Measurements from ENCODE around the gene GSDMA. TPM values are rescaled to one million over a fixed set of nuclear protein-coding genes. Genes with fewer than 3 reads are reported as not detected.
A peak's percentile ranks its signal among the peaks of the same experiment; 100 is the strongest.

GSDMA gene
- total RNA-seq, 2 donors from 2014 or later = 1.2 TPM; not detected in 1

- H3K4me3 ChIP-seq = no peak overlapping the region
- intact Hi-C loops (cut with DNase I) = no loop called here
- H3K27me3 ChIP-seq (replicated peaks; ENCODE audit: insufficient read depth) = no peaks in the 10 kb centered on the region
- DNase-seq (ENCODE audit: low spot score) = no peak
- TF ChIP-seq CTCF (IDR thresholded peaks at IDR 0.05) (no peak), POLR2AphosphoS5 (IDR thresholded peaks at IDR 0.05) (no peak), POLR2A (IDR thresholded peaks at IDR 0.05) (no peak)
- no peak overlapping the region for H3K27ac ChIP-seq
- no peaks in the 10 kb centered on the region for H3K36me3 ChIP-seq
- H3K4me1 ChIP-seq (replicated peaks) = no peaks in the 10 kb centered on the region
- 58% methylated on average over 4 of the region's 4 CpGs for WGBS
- H3K9me3 ChIP-seq = no peaks in the 10 kb centered on the region
These were observed 7.9 kb upstream of the GSDMA start for GRCh38 chr17:39954876-39955275.

DNA sequence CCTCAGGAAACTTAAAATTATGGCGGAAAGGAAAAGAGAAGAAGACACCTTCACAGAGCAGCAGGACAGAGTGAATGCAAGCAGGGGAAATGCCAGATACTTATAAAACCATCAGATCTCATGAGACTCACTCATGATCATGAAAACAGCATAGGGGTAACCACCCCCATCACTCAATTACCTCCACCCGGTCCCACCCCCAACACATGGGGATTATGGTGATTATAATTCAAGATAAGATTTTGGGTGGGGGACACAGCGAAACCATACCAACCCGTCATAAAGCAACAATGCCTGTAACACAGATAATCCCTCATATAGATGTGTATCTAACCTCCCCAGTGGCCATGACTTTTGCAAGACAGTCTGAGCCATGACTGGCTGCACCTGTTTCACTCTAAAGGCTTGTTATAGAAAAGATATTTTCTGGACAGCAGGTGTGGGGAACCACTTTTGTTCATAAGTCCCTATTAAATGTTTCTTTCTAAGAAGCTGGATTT lies 7.0 kb upstream of the GSDMA start:
- Histone ChIP-seq H3K27me3 (replicated peaks; ENCODE audit: insufficient read depth) (no peaks in the 10 kb centered on the region), H3K27ac (no peak overlapping the region), H3K4me1 (replicated peaks) (no peaks in the 10 kb centered on the region), H3K36me3 (no peaks in the 10 kb centered on the region), H3K4me3 (no peak overlapping the region), H3K9me3 (no peaks in the 10 kb centered on the region)
- 57% methylated on average over 4 of the region's 4 CpGs for WGBS
- intact Hi-C loops (cut with DNase I) = no loop called here
- TF ChIP-seq CTCF (IDR thresholded peaks at IDR 0.05) (no peak), POLR2AphosphoS5 (IDR thresholded peaks at IDR 0.05) (no peak), POLR2A (IDR thresholded peaks at IDR 0.05) (no peak)
- no peak for DNase-seq (ENCODE audit: low spot score)

- no peaks in the 10 kb centered on the region for H3K27me3 ChIP-seq (replicated peaks; ENCODE audit: insufficient read depth)
- peak overlapping the region; percentile 6 to 75 for H3K27ac ChIP-seq
- H3K9me3 ChIP-seq = no peaks in the 10 kb centered on the region
- intact Hi-C loops (cut with DNase I) = no loop called here
- 35% methylated on average over 8 of the region's 8 CpGs for WGBS
- H3K4me1 ChIP-seq (replicated peaks) = no peaks in the 10 kb centered on the region
- DNase-seq (ENCODE audit: low spot score) = no peak
- no peaks in the 10 kb centered on the region for H3K36me3 ChIP-seq
- no peak for TF ChIP-seq POLR2A (IDR thresholded peaks at IDR 0.05)
- peak; percentile 73 for TF ChIP-seq POLR2AphosphoS5 (IDR thresholded peaks at IDR 0.05)
- no peak overlapping the region for H3K4me3 ChIP-seq
These were observed 2.2 kb upstream of the GSDMA start for GRCh38 chr17:39960524-39961041.

- no peak for TF ChIP-seq CTCF (IDR thresholded peaks at IDR 0.05)
- TF ChIP-seq POLR2A (IDR thresholded peaks at IDR 0.05) = no peak
- TF ChIP-seq POLR2AphosphoS5 (IDR thresholded peaks at IDR 0.05) = no peak
- H3K27me3 ChIP-seq (replicated peaks; ENCODE audit: insufficient read depth) = no peaks in the 10 kb centered on the region
- no peak overlapping the region for H3K4me3 ChIP-seq
- DNase-seq (ENCODE audit: low spot score) = no peak
- H3K4me1 ChIP-seq (replicated peaks) = no peaks in the 10 kb centered on the region
- no peaks in the 10 kb centered on the region for H3K9me3 ChIP-seq
- no peaks in the 10 kb centered on the region for H3K36me3 ChIP-seq
- intact Hi-C loops (cut with DNase I) = no loop called here
- 77% methylated on average over 6 of the region's 6 CpGs for WGBS
- H3K27ac ChIP-seq = no peak overlapping the region
These were observed 1.0 kb downstream of the GSDMA start for GRCh38 chr17:39963829-39964228.

- intact Hi-C loops (cut with DNase I) = no loop called here
- no peaks in the 10 kb centered on the region for H3K36me3 ChIP-seq
- no peaks in the 10 kb centered on the region for H3K9me3 ChIP-seq
- 63% methylated on average over 8 of the region's 8 CpGs for WGBS
- DNase-seq (ENCODE audit: low spot score) = no peak
- no peak overlapping the region for H3K27ac ChIP-seq
- H3K4me3 ChIP-seq = no peak overlapping the region
- H3K4me1 ChIP-seq (replicated peaks) = no peaks in the 10 kb centered on the region
- no peak for TF ChIP-seq POLR2A (IDR thresholded peaks at IDR 0.05)
- TF ChIP-seq POLR2AphosphoS5 (IDR thresholded peaks at IDR 0.05) = no peak
- no peak for TF ChIP-seq CTCF (IDR thresholded peaks at IDR 0.05)
- no peaks in the 10 kb centered on the region for H3K27me3 ChIP-seq (replicated peaks; ENCODE audit: insufficient read depth)
These were observed 2.4 kb downstream of the GSDMA start for GRCh38 chr17:39965017-39965699.
